Measurements from ENCODE around the gene RPS19BP1.
"Not testable (repeated sequence)": the region's sequence is repeated elsewhere in the genome, so short reads cannot be mapped to it uniquely, and the experiment has no call there.

Gene RPS19BP1

DNA sequence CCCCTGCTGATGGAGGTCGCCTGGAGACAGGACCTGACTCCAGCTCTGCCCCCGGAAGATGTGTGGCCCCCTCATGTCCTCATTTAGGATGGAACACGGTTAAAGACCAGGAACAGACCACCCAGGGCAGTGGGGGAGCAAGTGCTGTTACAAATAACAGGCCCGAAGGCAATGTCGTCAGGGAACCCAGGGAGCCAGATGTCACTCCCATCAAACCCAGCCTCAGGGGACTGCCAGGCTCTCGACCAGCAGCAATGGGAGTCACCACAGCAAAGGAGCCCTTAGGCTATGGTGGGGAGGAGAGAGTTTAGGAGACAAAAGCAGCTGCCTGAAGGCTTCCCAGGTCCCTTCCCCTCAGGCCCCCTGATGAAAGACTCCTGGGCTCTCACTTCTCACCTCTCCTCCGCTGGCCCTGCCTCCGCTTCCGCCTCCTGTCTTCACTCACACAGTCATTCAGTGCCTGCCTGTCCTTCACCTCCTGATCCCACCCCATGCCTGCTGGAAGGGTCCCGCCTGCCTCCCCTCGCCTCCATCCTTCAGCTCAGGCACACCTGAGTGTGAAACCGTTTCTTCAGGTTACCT, 4.4 kb downstream of the RPS19BP1 start:
- peaks cover 9% of the 10 kb centered on the region for H3K36me3 ChIP-seq (ENCODE audit: insufficient read depth, low read length)
- H3K9ac ChIP-seq (ENCODE audit: low read depth, low read length): no peak overlapping the region
- H3K4me1 ChIP-seq (ENCODE audit: insufficient read depth, low read length): peaks cover 23% of the 10 kb centered on the region; the same call in 1 of the 2 replicates
- no peaks in the 10 kb centered on the region for H3K9me3 ChIP-seq (ENCODE audit: control insufficient read depth, insufficient read depth, low read length)

DNA sequence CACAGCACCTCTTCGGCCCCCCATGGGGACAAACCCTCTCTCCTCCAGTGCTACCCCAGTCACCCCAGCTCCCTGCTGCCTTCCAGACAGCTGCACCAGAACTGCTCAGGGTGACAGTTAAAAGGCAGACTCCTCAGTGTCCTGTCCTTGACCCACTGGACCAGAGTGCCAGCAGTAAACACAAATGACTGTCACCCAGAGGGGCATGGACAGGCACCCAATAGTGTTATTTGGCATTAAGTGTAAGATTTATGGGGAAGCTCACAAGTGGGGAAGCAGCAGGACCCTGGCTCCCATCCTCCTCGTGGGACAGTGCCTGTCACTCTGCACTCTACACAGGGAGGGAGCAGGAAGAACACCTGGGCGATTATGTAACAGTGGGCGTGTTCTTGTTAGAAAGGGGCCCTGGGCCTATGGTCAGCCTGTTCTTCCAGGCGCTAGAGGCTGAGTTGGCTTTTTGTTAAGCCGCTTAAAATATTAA, 5.0 kb downstream of the RPS19BP1 start:
- Histone ChIP-seq H3K9ac (ENCODE audit: low read depth, low read length) (no peak overlapping the region), H3K4me1 (ENCODE audit: insufficient read depth, low read length) (peaks cover 23% of the 10 kb centered on the region; the same call in 1 of the 2 replicates), H3K9me3 (ENCODE audit: control insufficient read depth, insufficient read depth, low read length) (no peaks in the 10 kb centered on the region), H3K36me3 (ENCODE audit: insufficient read depth, low read length) (peaks cover 16% of the 10 kb centered on the region)

GRCh38 chr22:39526736-39527171, 5.8 kb downstream of the RPS19BP1 start:
- Histone ChIP-seq H3K9me3 (ENCODE audit: control insufficient read depth, insufficient read depth, low read length) (no peaks in the 10 kb centered on the region), H3K4me1 (ENCODE audit: insufficient read depth, low read length) (peaks cover 23% of the 10 kb centered on the region; the same call in 1 of the 2 replicates), H3K9ac (ENCODE audit: low read depth, low read length) (no peak overlapping the region), H3K36me3 (ENCODE audit: insufficient read depth, low read length) (peaks cover 22% of the 10 kb centered on the region)

- Histone ChIP-seq H3K36me3 (ENCODE audit: insufficient read depth, low read length) (peaks cover 29% of the 10 kb centered on the region), H3K9me3 (ENCODE audit: control insufficient read depth, insufficient read depth, low read length) (no peaks in the 10 kb centered on the region), H3K9ac (ENCODE audit: low read depth, low read length) (no peak overlapping the region), H3K4me1 (ENCODE audit: insufficient read depth, low read length) (peaks cover 15% of the 10 kb centered on the region; the same call in 1 of the 2 replicates)
These were observed 6.9 kb downstream of the RPS19BP1 start for GRCh38 chr22:39525658-39525975.

DNA sequence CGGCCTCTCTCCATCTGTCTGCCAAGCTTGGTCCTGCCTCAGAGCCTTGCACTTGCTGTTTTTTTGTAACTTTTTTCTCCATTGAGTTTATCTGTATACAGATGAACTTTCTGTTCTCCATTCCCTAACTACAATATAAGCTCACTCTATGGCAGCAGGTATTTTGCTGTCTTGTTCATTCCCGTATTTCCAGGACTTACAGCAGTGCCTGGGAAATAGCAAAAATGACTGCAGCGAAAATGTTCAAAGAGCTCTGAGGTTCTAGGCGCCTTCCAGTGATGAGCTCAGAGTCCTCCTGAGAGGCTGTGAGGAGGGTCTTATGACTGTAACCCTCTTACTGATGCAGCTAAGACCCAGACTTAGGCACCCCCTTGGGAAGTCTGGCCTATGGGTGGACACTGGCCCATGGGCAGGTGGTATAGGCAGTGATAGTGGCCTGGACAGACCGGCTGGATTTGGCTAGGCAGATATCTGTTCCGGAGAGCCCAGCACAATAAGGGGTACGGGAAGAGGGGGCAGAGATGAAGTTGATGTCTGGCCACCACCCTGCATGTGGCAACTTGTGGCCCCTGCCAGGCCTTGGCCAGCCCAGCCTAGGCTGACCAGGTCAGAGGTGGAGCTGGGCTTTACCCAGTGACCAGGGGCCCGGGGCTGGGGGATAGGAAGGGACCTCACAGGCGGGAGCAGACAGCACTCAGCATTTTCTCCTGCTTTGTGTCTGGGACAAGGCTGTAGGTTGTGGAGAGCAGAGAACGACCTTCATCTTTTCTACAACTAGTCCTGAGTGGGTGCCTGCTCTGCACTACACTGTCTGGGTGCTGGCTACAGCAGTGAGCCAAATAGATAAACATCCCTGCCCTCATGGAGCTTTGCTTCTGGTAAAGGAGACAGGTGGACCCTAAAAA, 7.5 kb downstream of the RPS19BP1 start:
- H3K36me3 ChIP-seq (ENCODE audit: insufficient read depth, low read length): peaks cover 29% of the 10 kb centered on the region
- no peaks in the 10 kb centered on the region for H3K9me3 ChIP-seq (ENCODE audit: control insufficient read depth, insufficient read depth, low read length)
- peaks cover 15% of the 10 kb centered on the region; the same call in 1 of the 2 replicates for H3K4me1 ChIP-seq (ENCODE audit: insufficient read depth, low read length)
- no peak overlapping the region for H3K9ac ChIP-seq (ENCODE audit: low read depth, low read length)

DNA sequence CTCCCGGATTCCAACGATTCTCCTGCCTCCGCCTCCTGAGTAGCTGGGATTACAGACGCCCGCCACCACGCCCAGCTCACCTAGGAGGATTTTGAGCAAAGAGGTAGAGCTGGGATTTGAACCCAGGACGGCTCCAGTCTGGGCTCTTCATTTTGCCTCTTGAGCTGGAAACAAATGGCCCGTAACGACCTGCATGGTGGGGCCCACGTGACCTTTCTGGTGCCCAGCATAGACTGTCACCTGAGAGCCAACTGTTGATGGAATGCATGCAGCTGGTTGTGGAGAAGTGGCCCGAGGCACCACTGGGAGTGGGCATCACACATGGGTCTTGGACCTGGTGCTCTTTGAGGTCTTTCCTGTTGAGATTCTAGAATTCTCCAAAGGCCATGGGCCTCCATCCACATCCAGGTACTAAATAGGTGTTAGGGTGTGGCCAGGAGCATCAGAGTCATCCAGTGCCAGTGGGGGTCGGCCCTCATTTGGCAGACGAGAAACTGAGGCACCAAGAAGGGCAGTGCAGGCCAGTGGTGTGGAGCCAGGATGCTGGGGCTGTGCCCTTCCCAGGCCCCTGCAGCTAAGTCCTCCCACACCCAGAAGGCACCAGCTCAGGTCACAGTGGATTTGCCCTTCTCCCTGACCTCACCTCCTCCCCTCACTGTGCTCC, 8.3 kb downstream of the RPS19BP1 start:
- Histone ChIP-seq H3K36me3 (ENCODE audit: insufficient read depth, low read length) (peaks cover 29% of the 10 kb centered on the region), H3K9ac (ENCODE audit: low read depth, low read length) (no peak overlapping the region), H3K4me1 (ENCODE audit: insufficient read depth, low read length) (peaks cover 12% of the 10 kb centered on the region; the same call in 1 of the 2 replicates)

GRCh38 chr22:39522567-39523300, 9.8 kb downstream of the RPS19BP1 start:
- Histone ChIP-seq H3K9me3 (ENCODE audit: control insufficient read depth, insufficient read depth, low read length) (no peaks in the 10 kb centered on the region), H3K9ac (ENCODE audit: low read depth, low read length) (no peak overlapping the region), H3K4me1 (ENCODE audit: insufficient read depth, low read length) (peaks cover 6% of the 10 kb centered on the region), H3K36me3 (ENCODE audit: insufficient read depth, low read length) (peaks cover 31% of the 10 kb centered on the region)

More for the DNA sequence above, 8.3 kb downstream of the RPS19BP1 start:
- H3K9me3 ChIP-seq (ENCODE audit: control insufficient read depth, insufficient read depth, low read length): no peaks in the 10 kb centered on the region

DNA sequence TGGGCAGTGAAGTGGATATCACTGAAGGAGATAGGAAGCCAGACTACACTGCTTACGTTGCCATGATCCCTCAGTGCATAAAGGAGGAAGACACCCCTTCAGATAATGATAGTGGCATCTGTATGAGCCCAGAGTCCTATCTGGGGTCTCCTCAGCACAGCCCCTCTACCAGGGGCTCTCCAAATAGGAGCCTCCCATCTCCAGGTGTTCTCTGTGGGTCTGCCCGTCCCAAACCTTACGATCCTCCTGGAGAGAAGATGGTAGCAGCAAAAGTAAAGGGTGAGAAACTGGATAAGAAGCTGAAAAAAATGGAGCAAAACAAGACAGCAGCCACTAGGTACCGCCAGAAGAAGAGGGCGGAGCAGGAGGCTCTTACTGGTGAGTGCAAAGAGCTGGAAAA, 10.5 kb downstream of the RPS19BP1 start:
- Histone ChIP-seq H3K9ac (ENCODE audit: low read depth, low read length) (peak overlapping the region; percentile 99; the same call in 1 of the 2 replicates), H3K36me3 (ENCODE audit: insufficient read depth, low read length) (peaks cover 31% of the 10 kb centered on the region)
- H3K4me1 ChIP-seq (ENCODE audit: insufficient read depth, low read length); H3K9me3 ChIP-seq (ENCODE audit: control insufficient read depth, insufficient read depth, low read length): not testable (repeated sequence)

GRCh38 chr22:39521106-39521885, 11.3 kb downstream of the RPS19BP1 start:
- H3K36me3 ChIP-seq (ENCODE audit: insufficient read depth, low read length): peaks cover 31% of the 10 kb centered on the region
- H3K9me3 ChIP-seq (ENCODE audit: control insufficient read depth, insufficient read depth, low read length); H3K4me1 ChIP-seq (ENCODE audit: insufficient read depth, low read length): not testable (repeated sequence)

GRCh38 chr22:39520226-39521105, 12.1 kb downstream of the RPS19BP1 start, which contains the start of gene ATF4:
Gene ATF4, plus strand, starts transcription at chr22:39520562. Its CDS starts 884 bp downstream, at chr22:39521446.
- H3K9me3 ChIP-seq (ENCODE audit: control insufficient read depth, insufficient read depth, low read length): no peaks in the 10 kb centered on the region
- peaks cover 6% of the 10 kb centered on the region for H3K4me1 ChIP-seq (ENCODE audit: insufficient read depth, low read length)
- peak within 1 kb of the TSS; percentile 99 for H3K9ac ChIP-seq (ENCODE audit: low read depth, low read length)
- peaks cover 32% of the 10 kb centered on the region for H3K36me3 ChIP-seq (ENCODE audit: insufficient read depth, low read length)

More at GRCh38 chr22:39521106-39521885, 11.3 kb downstream of the RPS19BP1 start:
- peak overlapping the region; percentile 99 for H3K9ac ChIP-seq (ENCODE audit: low read depth, low read length)

DNA sequence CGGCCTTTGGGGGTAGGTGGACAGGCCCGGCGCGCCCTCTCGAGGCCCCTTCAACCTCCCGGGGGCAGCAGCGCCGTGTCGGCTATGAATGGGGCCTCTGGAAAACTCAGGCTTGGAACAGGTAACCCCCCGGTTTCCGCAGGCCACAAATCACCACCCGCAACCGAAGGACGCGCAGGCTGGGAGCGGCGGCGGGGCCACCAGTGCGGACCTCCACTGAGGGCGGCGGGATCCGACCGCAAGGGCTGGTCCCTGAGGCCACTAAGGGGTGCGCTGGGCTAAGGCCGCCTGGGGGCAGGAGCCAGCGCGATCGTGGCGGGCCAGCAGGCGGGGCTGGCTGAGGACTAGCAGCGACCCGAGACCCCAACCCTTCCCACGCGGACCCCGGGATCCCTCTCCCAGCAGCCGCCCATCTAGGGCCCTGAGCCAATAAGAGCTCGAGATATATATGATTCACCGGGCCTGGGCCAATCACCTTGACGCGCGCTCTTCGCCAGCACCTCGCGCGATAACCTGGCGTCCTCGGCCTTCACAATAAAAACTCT, 12.8 kb downstream of the RPS19BP1 start:
- no peaks in the 10 kb centered on the region for H3K9me3 ChIP-seq (ENCODE audit: control insufficient read depth, insufficient read depth, low read length)
- H3K36me3 ChIP-seq (ENCODE audit: insufficient read depth, low read length): peaks cover 39% of the 10 kb centered on the region
- H3K4me1 ChIP-seq (ENCODE audit: insufficient read depth, low read length): peaks cover 6% of the 10 kb centered on the region
- H3K9ac ChIP-seq (ENCODE audit: low read depth, low read length): peak overlapping the region; percentile 99

DNA sequence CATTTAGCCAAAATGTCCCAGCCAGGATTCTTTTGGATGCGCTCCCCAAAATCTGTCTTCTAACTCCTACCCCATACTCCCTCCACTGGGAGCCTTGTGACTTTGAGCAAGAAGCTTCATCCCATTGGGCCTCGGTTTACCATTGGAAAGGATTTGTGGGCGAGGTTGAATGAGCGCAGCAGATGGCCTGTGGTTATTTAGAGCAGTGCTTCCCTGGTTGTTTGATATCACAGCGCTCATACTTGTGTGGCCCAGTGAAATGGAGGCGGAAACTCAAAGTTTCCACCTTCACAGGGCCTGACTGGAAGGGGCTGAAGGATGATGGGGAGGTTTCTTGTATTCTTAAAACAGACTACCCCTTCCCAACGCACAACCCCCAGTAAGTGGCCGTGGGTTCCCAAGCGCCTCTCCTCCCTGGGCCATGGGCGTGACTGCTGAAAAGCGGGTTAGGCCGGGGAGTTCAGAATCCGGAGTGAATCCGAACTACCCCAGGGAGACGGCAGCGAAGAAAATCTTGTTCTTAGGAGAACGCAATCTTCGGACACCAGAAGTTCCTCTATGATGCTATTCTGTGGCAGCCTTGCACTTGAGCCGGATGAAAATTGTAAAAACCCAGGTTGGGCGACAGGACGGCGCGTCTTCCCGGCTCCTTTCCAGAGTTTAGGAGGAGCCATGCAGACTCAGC, 13.4 kb downstream of the RPS19BP1 start:
- H3K4me1 ChIP-seq (ENCODE audit: insufficient read depth, low read length): peaks cover 6% of the 10 kb centered on the region
- no peaks in the 10 kb centered on the region for H3K9me3 ChIP-seq (ENCODE audit: control insufficient read depth, insufficient read depth, low read length)
- H3K36me3 ChIP-seq (ENCODE audit: insufficient read depth, low read length): peaks cover 38% of the 10 kb centered on the region
- peak overlapping the region; percentile 99 for H3K9ac ChIP-seq (ENCODE audit: low read depth, low read length)
